Osteoblast (primary cell): Measurements from ENCODE around the gene F7. TPM values are rescaled to one million over a fixed set of nuclear protein-coding genes. Genes with fewer than 3 reads are reported as not detected.

Source experiments
- DNase-seq: peaks from one replicate; pipeline ENCODE4 v3.0.0; 2011; ENCODE audit warnings: low spot score, mixed read lengths; ENCODE audit not compliant: insufficient read length; ENCODE audit errors: missing footprints
- H2AFZ ChIP-seq: 2 replicates; pipeline ENCODE4 v1.6.0; 2011; ENCODE audit warnings: mild to moderate bottlenecking, low read length
- H3K27ac ChIP-seq: 2 replicates; pipeline ENCODE4 v1.5.1; 2011; ENCODE audit warnings: mild to moderate bottlenecking, low read depth, low read length, moderate library complexity
- H3K27me3 ChIP-seq: 2 replicates; pipeline ENCODE4 v1.6.0; 2012; ENCODE audit warnings: mild to moderate bottlenecking, control low read depth, inconsistent platforms, low read length, moderate library complexity; ENCODE audit not compliant: insufficient read depth
- H3K36me3 ChIP-seq: 2 replicates; pipeline ENCODE4 v1.5.1; 2011; ENCODE audit warnings: mild to moderate bottlenecking, low read length, control low read depth, moderate library complexity; ENCODE audit not compliant: insufficient read depth
- H3K4me1 ChIP-seq: 2 replicates; pipeline ENCODE4 v1.5.1; 2011; ENCODE audit warnings: mild to moderate bottlenecking, low read length, control low read depth, moderate library complexity; ENCODE audit not compliant: insufficient read depth
- H3K4me2 ChIP-seq: 2 replicates; pipeline ENCODE4 v1.6.0; 2011; ENCODE audit warnings: mild to moderate bottlenecking, low read length; ENCODE audit not compliant: insufficient read depth
- H3K4me3 ChIP-seq: fragments of 200-600 bp; sonication (generic); 3 replicates; pipeline ENCODE4 v1.5.1; 2012; ENCODE audit warnings: mild to moderate bottlenecking, low read length, inconsistent platforms; ENCODE audit not compliant: insufficient read depth
- H3K79me2 ChIP-seq: 2 replicates; pipeline ENCODE4 v1.6.0; 2012; ENCODE audit warnings: mild to moderate bottlenecking, low read length, control low read depth, inconsistent platforms; ENCODE audit not compliant: insufficient read depth
- H3K9me3 ChIP-seq: 2 replicates; pipeline ENCODE4 v1.5.1; 2011; ENCODE audit warnings: low read depth, low read length, control low read depth
- H4K20me1 ChIP-seq: 2 replicates; pipeline ENCODE4 v1.6.0; 2012; ENCODE audit warnings: mild to moderate bottlenecking, low read length, control low read depth; ENCODE audit not compliant: insufficient read depth
- total RNA-seq: library from RNA; depleted of rRNA; stranded (reverse); fragments of >200 nt; gene quantifications from 2 replicates; pipeline ENCODE4 v1.2.3, GENCODE V29; 2012
- TF ChIP-seq, protein P1 (sequence below): IDR thresholded peaks from 2 replicates; pipeline ENCODE4 v1.5.1; 2011; ENCODE audit warnings: mild to moderate bottlenecking, low read depth, low read length, moderate library complexity; ENCODE audit errors: extremely low read depth

F7 gene
- total RNA-seq, 1 donor, result under 0.01 TPM

DNA sequence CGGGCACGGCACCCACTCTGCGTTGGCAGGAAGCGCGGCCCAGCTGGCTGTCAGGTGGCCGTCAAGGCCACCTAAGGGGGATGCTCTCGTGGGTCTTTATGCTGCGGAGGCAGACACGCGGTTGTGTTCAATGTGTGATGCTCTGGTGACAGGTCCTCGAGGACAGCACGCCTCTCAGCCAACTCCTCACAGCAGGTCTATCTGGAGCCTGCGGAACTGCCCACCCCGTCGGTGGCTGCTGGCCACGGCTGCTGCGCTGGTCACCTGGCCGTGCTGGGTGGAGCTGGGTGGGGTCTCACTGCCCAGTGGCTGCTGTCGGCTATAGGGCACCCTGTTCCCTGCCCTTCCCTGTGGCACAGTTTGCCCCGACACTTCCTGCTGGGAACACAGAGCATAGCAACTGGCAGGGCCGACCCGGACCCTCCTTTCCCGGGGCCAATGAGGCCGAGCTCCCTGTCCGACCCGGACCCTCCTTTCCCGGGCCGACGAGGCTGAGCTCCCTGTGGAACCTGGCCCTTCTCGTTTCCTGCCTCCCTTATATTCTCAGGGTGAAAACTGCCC, 14.3 kb upstream of the F7 start:
- Histone ChIP-seq H3K9me3 (no peaks in the 10 kb centered on the region), H3K27me3 (no peaks in the 10 kb centered on the region)

GRCh38 chr13:113091891-113092775, 13.5 kb upstream of the F7 start:
- H3K9me3 ChIP-seq, result no peaks in the 10 kb centered on the region
- no peak overlapping the region for H2AFZ ChIP-seq
- H3K79me2 ChIP-seq, result no peaks in the 10 kb centered on the region
- H3K4me3 ChIP-seq, result no peak overlapping the region
- H3K36me3 ChIP-seq, result no peaks in the 10 kb centered on the region
- H3K27me3 ChIP-seq, result no peaks in the 10 kb centered on the region
- H3K4me2 ChIP-seq, result no peak overlapping the region
- TF ChIP-seq, protein P1, sequence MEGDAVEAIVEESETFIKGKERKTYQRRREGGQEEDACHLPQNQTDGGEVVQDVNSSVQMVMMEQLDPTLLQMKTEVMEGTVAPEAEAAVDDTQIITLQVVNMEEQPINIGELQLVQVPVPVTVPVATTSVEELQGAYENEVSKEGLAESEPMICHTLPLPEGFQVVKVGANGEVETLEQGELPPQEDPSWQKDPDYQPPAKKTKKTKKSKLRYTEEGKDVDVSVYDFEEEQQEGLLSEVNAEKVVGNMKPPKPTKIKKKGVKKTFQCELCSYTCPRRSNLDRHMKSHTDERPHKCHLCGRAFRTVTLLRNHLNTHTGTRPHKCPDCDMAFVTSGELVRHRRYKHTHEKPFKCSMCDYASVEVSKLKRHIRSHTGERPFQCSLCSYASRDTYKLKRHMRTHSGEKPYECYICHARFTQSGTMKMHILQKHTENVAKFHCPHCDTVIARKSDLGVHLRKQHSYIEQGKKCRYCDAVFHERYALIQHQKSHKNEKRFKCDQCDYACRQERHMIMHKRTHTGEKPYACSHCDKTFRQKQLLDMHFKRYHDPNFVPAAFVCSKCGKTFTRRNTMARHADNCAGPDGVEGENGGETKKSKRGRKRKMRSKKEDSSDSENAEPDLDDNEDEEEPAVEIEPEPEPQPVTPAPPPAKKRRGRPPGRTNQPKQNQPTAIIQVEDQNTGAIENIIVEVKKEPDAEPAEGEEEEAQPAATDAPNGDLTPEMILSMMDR, result no peak
- no peak overlapping the region for H3K27ac ChIP-seq
- no peaks in the 10 kb centered on the region for H4K20me1 ChIP-seq
- H3K4me1 ChIP-seq, result no peaks in the 10 kb centered on the region
- DNase-seq, result no peak

More for the DNA sequence above, 14.3 kb upstream of the F7 start:
- Histone ChIP-seq H2AFZ (no peak overlapping the region), H3K27ac (no peak overlapping the region), H3K36me3 (no peaks in the 10 kb centered on the region), H4K20me1 (no peaks in the 10 kb centered on the region), H3K4me1 (no peaks in the 10 kb centered on the region), H3K79me2 (no peaks in the 10 kb centered on the region), H3K4me2 (no peak overlapping the region), H3K4me3 (no peak overlapping the region)
- TF ChIP-seq, protein P1, result no peak
- no peak for DNase-seq

GRCh38 chr13:113092776-113093579, 12.6 kb upstream of the F7 start:
- H3K9me3 ChIP-seq, result no peaks in the 10 kb centered on the region
- no peak overlapping the region for H3K4me2 ChIP-seq
- no peak overlapping the region for H2AFZ ChIP-seq
- no peaks in the 10 kb centered on the region for H4K20me1 ChIP-seq
- DNase-seq, result no peak
- H3K27ac ChIP-seq, result no peak overlapping the region
- H3K4me3 ChIP-seq, result no peak overlapping the region
- peaks cover 2% of the 10 kb centered on the region for H3K27me3 ChIP-seq
- H3K36me3 ChIP-seq, result no peaks in the 10 kb centered on the region
- H3K79me2 ChIP-seq, result no peaks in the 10 kb centered on the region
- TF ChIP-seq, protein P1, result no peak
- no peaks in the 10 kb centered on the region for H3K4me1 ChIP-seq
